Measurements from ENCODE around the gene CITED2. TPM values are rescaled to one million over a fixed set of nuclear protein-coding genes. Genes with fewer than 3 reads are reported as not detected.
"Not testable (repeated sequence)": the region's sequence is repeated elsewhere in the genome, so short reads cannot be mapped to it uniquely, and the experiment has no call there.

CITED2 gene
- total RNA-seq, 2 experiments from 2014 or later, result 45.1 to 58.1 TPM

DNA sequence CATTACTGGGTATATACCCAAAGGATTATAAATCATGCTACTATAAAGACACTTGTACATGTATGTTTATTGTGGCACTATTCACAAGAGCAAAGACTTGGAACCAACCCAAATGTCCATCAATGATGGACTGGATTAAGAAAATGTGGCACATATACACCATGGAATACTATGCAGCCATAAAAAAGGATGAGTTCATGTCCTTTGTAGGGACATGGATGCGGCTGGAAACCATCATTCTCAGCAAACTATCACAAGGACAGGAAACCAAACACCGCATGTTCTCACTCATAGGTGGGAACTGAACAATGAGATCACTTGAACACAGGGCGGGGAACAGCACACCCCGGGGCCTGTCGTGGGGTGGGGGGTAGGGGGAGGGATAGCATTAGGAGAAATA is 10.7 kb downstream of the CITED2 start:
- not testable (repeated sequence) for H3K9me3 Mint-ChIP-seq (ENCODE audit: low read depth); H3K36me3 Mint-ChIP-seq (ENCODE audit: low read depth); H3K4me3 Mint-ChIP-seq; ATAC-seq; DNase-seq; H3K27me3 Mint-ChIP-seq
- ChIA-PET CTCF (interaction anchor here (0.8 to 3.6 kb wide), 38 partner anchors 8 to 590 kb away, joined by 3 to 113 read pairs (median 6); partner anchors contain the start of genes CCDC28A, CITED2 and TXLNB), POLR2A (interaction anchor here (0.6 to 1.1 kb wide), 3 partner anchors 73 to 394 kb away, joined by 3 to 4 read pairs (median 3); no protein-coding TSS in a partner anchor)
- H3K4me1 Mint-ChIP-seq, result peaks cover 25% of the 10 kb centered on the region
- intact Hi-C loops (cut with DNase I, micrococcal nuclease), result loop anchor here (1.0 to 2.0 kb wide), 7 partner anchors 144 to 775 kb away; partner anchors contain the start of gene ABRACL (in 1 of the 2)
- peak overlapping the region; percentile 22 for H3K27ac Mint-ChIP-seq

DNA sequence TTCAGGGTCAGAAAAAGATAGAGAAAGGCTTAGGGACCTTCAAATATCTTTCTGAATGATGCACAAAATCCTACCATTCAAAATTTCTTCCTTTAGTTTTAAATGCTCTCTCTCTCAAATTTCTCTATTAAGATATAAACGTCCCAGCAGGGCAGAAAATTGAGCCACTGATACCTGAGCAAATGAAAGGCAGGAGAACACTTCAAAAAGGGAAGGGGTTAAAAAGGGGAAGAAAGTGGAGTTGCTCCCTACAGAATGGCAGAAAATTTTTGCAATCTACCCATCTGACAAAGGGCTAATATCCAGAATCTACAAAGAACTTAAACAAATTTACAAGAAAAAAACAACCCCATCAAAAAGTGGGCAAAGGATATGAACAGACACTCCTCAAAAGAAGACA is 11.3 kb downstream of the CITED2 start:
- POLR2A ChIA-PET; intact Hi-C loops (cut with DNase I, micrococcal nuclease); H3K27me3 Mint-ChIP-seq; ATAC-seq; H3K27ac Mint-ChIP-seq; H3K36me3 Mint-ChIP-seq (ENCODE audit: low read depth); H3K4me3 Mint-ChIP-seq; H3K9me3 Mint-ChIP-seq (ENCODE audit: low read depth); DNase-seq: not testable (repeated sequence)
- H3K4me1 Mint-ChIP-seq, result peaks cover 22% of the 10 kb centered on the region
- CTCF ChIA-PET, result interaction anchor here (1.6 to 2.0 kb wide), 2 partner anchors 142 to 144 kb away, joined by 9 read pairs; no protein-coding TSS in a partner anchor

GRCh38 chr6:139361211-139361610 is 13.2 kb downstream of the CITED2 start:
- POLR2A ChIA-PET, result no interaction called here
- H3K27me3 Mint-ChIP-seq, result no peaks in the 10 kb centered on the region
- ATAC-seq (no peak), DNase-seq (no peak)
- no peaks in the 10 kb centered on the region for H3K36me3 Mint-ChIP-seq (ENCODE audit: low read depth)
- CTCF ChIA-PET, result interaction anchor here (0.5 to 2.7 kb wide), 11 partner anchors 9 to 1245 kb away, joined by 3 to 12 read pairs (median 4); no protein-coding TSS in a partner anchor
- peaks cover 5% of the 10 kb centered on the region for H3K9me3 Mint-ChIP-seq (ENCODE audit: low read depth)
- H3K4me3 Mint-ChIP-seq, result no peak overlapping the region
- no peak overlapping the region for H3K27ac Mint-ChIP-seq
- intact Hi-C loops (cut with DNase I, micrococcal nuclease), result no loop called here
- H3K4me1 Mint-ChIP-seq, result peaks cover 18% of the 10 kb centered on the region

DNA sequence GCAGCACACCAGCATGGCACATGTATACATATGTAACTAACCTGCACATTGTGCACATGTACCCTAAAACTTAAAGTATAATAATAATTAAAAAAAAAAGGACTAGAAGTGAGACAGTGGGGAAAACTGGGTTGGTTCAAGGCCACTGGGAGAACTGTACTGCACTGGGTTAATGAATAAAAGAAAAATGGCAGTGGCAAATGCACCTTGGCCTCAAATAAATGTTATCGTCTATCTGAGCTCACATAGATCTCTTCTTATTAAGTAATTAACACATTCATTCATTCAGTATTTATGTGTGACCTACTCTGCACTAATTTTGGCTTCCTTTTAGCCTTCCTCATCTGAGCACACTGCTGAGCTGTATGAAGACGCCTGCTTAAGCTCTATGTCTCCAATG is 17.5 kb downstream of the CITED2 start:
- ChIA-PET CTCF (interaction anchor here (1.0 to 1.6 kb wide), 2 partner anchors 138 to 140 kb away, joined by 4 to 7 read pairs; no protein-coding TSS in a partner anchor), POLR2A (no interaction called here)
- ATAC-seq, result no peak
- Mint-ChIP-seq H3K4me1 (peaks cover 15% of the 10 kb centered on the region), H3K36me3 (ENCODE audit: low read depth) (peaks cover 2% of the 10 kb centered on the region), H3K27me3 (no peaks in the 10 kb centered on the region), H3K9me3 (ENCODE audit: low read depth) (peaks cover 12% of the 10 kb centered on the region), H3K27ac (no peak overlapping the region), H3K4me3 (no peak overlapping the region)
- no peak for DNase-seq
- intact Hi-C loops (cut with DNase I, micrococcal nuclease), result no loop called here

- Mint-ChIP-seq H3K4me1 (peaks cover 15% of the 10 kb centered on the region), H3K27ac (no peak overlapping the region), H3K27me3 (no peaks in the 10 kb centered on the region), H3K36me3 (ENCODE audit: low read depth) (peaks cover 2% of the 10 kb centered on the region), H3K4me3 (no peak overlapping the region), H3K9me3 (ENCODE audit: low read depth) (peaks cover 12% of the 10 kb centered on the region)
- no peak for DNase-seq
- ATAC-seq, result no peak
- ChIA-PET CTCF (interaction anchor here (0.9 to 1.8 kb wide), 6 partner anchors 9 to 231 kb away, joined by 3 to 14 read pairs (median 4); no protein-coding TSS in a partner anchor), POLR2A (interaction anchor here (1.0 kb wide), 1 partner anchor 64 kb away, joined by 3 read pairs; the partner anchor contains the start of gene TXLNB)
- intact Hi-C loops (cut with DNase I, micrococcal nuclease), result no loop called here
These were observed 18.5 kb downstream of the CITED2 start for GRCh38 chr6:139355777-139356445.

GRCh38 chr6:139355172-139355571 is 19.3 kb downstream of the CITED2 start:
- no peaks in the 10 kb centered on the region for H3K27me3 Mint-ChIP-seq
- CTCF ChIA-PET, result interaction anchor here (0.7 to 1.8 kb wide), 7 partner anchors 9 to 230 kb away, joined by 3 to 14 read pairs (median 5); no protein-coding TSS in a partner anchor
- intact Hi-C loops (cut with DNase I, micrococcal nuclease), result no loop called here
- H3K36me3 Mint-ChIP-seq (ENCODE audit: low read depth), result peaks cover 2% of the 10 kb centered on the region
- no peak overlapping the region for H3K4me3 Mint-ChIP-seq
- POLR2A ChIA-PET, result interaction anchor here (0.7 to 1.0 kb wide), 2 partner anchors 63 to 155 kb away, joined by 3 to 7 read pairs; partner anchors contain the start of gene TXLNB
- DNase-seq (no peak), ATAC-seq (peak; percentile 78)
- H3K4me1 Mint-ChIP-seq, result peaks cover 15% of the 10 kb centered on the region
- peaks cover 12% of the 10 kb centered on the region for H3K9me3 Mint-ChIP-seq (ENCODE audit: low read depth)
- H3K27ac Mint-ChIP-seq, result no peak overlapping the region

DNA sequence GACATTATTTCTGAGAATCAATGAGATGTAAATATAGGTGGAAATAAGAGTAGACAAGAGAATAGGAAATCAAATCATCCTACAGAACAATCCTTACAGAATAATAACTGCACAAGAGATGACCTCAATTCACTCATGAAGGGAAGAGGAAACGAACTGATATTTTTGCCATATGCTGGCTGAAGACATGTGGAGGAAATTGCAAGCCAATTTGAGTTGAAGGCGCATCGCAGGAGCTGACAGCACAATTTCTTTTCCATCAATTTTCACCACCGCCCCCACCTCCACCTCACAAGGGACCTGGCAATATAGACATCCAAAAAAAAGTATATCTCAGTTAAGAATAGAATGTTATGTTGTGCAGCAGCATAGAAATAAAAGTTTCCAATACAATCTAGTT is 20.3 kb downstream of the CITED2 start:
- H3K4me3 Mint-ChIP-seq, result no peak overlapping the region
- peaks cover 12% of the 10 kb centered on the region for H3K9me3 Mint-ChIP-seq (ENCODE audit: low read depth)
- ATAC-seq (no peak), DNase-seq (no peak)
- H3K4me1 Mint-ChIP-seq, result peaks cover 15% of the 10 kb centered on the region
- peaks cover 2% of the 10 kb centered on the region for H3K36me3 Mint-ChIP-seq (ENCODE audit: low read depth)
- ChIA-PET POLR2A (interaction anchor here (0.6 kb wide), 1 partner anchor 288 kb away, joined by 3 read pairs; no protein-coding TSS in a partner anchor), CTCF (interaction anchor here (1.0 to 2.3 kb wide), 4 partner anchors 10 to 135 kb away, joined by 3 to 7 read pairs (median 6); no protein-coding TSS in a partner anchor)
- intact Hi-C loops (cut with DNase I, micrococcal nuclease), result no loop called here
- H3K27ac Mint-ChIP-seq, result no peak overlapping the region
- no peaks in the 10 kb centered on the region for H3K27me3 Mint-ChIP-seq

DNA sequence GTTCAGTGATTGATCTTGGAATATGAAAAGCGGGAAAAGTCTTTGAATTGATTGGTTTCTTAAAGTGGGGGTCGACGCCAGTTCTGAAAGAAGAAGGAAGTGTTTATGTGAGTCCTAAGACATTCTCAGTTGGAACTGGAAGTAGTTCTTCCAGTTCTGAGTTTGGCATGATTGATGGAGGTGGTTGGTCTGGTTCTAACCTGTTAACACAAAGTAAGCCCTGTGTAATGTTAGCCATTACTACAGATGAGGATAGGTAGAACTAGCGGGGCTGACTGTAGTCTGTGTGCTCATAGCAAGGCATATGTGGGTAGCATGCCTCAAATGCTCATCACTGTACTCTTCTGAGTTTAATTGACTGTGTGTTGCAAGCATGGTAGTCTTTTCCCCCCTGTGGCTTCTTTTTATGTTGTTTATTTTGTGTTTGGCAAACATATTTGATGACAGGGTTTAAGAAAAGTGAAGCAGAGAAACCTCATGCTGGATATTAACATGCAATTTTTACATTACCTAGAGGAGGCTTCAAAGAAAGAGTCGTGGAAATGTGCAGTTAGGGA is 24.9 kb downstream of the CITED2 start:
- Mint-ChIP-seq H3K27ac (no peak overlapping the region), H3K36me3 (ENCODE audit: low read depth) (no peaks in the 10 kb centered on the region), H3K9me3 (ENCODE audit: low read depth) (no peaks in the 10 kb centered on the region), H3K4me1 (no peaks in the 10 kb centered on the region), H3K27me3 (no peaks in the 10 kb centered on the region), H3K4me3 (no peak overlapping the region)
- DNase-seq (no peak), ATAC-seq (no peak)
- CTCF ChIA-PET, result interaction anchor here (1.9 to 2.7 kb wide), 2 partner anchors 15 to 130 kb away, joined by 9 to 13 read pairs; no protein-coding TSS in a partner anchor
- POLR2A ChIA-PET, result no interaction called here
- intact Hi-C loops (cut with DNase I, micrococcal nuclease), result no loop called here

- Mint-ChIP-seq H3K27ac (no peak overlapping the region), H3K36me3 (ENCODE audit: low read depth) (no peaks in the 10 kb centered on the region), H3K4me3 (no peak overlapping the region), H3K9me3 (ENCODE audit: low read depth) (no peaks in the 10 kb centered on the region), H3K4me1 (peaks cover 18% of the 10 kb centered on the region), H3K27me3 (no peaks in the 10 kb centered on the region)
- CTCF ChIA-PET, result interaction anchor here (0.7 to 1.3 kb wide), 3 partner anchors 9 to 169 kb away, joined by 3 to 5 read pairs (median 3); no protein-coding TSS in a partner anchor
- ATAC-seq, result no peak
- intact Hi-C loops (cut with DNase I, micrococcal nuclease), result no loop called here
- POLR2A ChIA-PET, result no interaction called here
- no peak for DNase-seq
These were observed 28.1 kb downstream of the CITED2 start for GRCh38 chr6:139346392-139346791.

DNA sequence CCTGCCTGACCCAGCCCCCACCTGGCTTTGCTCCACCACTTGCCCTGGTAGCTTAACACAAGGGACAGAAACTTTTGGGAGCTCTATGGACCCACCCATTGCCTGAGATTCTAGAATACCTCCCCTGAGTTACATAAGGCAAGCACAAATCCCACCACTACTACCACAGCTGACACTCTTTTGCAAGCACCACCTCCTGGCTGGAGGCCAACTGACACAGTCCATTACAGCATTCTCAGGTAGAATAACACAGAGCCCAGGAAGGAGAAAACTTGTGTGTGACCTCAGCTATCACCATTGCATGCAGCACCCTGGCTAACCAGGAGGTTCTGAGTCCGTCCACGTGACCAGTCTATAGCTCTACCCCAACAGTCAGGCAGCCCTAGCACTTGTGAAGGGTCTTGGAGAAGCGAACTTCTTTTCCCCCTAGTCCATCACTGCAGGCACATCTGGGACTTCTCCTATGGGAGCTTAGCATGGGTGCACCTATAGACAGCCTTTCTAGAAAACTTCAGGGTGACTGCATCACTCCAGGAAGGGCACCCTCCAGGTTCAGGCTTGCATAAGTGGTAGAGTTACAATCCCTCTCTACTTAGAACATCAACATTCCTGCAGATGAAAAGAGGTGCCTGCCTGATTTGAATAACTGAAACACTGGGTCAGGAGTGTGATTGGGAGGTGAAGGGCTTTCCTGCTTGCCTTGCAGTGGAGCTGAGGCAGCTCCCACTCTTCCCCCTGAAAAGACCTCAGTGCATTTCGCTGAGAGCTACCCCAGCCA is 30.1 kb downstream of the CITED2 start:
- ATAC-seq, result no peak
- Mint-ChIP-seq H3K9me3 (ENCODE audit: low read depth) (peaks cover 3% of the 10 kb centered on the region), H3K27me3 (no peaks in the 10 kb centered on the region), H3K4me1 (peaks cover 18% of the 10 kb centered on the region), H3K36me3 (ENCODE audit: low read depth) (no peaks in the 10 kb centered on the region), H3K27ac (no peak overlapping the region), H3K4me3 (no peak overlapping the region)
- POLR2A ChIA-PET, result no interaction called here
- DNase-seq, result no peak
- intact Hi-C loops (cut with DNase I, micrococcal nuclease), result no loop called here
- CTCF ChIA-PET, result interaction anchor here (0.6 to 1.7 kb wide), 2 partner anchors 125 to 300 kb away, joined by 3 to 6 read pairs; no protein-coding TSS in a partner anchor

Measured in activated CD4-positive, alpha-beta T cell treated with anti-CD3 and anti-CD28 coated beads for 36 hours (primary cell).